HEK293 (cell line): ENCODE data around the gene DMBX1.

ENCODE experiments used
- CTCF ChIA-PET: fragments of 350-600 bp; formaldehyde crosslinking; extraction: SDS; loops from one replicate; lab custom pipeline; 2021; ENCODE audit warnings: antibody characterized with exemption; lab: Yijun Ruan, JAX
- POLR2A ChIA-PET: fragments of 300-600 bp; formaldehyde crosslinking; extraction: SDS; loops from one replicate; lab custom pipeline; 2020; ENCODE audit warnings: antibody characterized with exemption, inconsistent platforms; lab: Yijun Ruan, JAX
- H3K27ac ChIP-seq: fragments of 200-500 bp; sonication (Bioruptor generic); 2 replicates; pipeline ENCODE4 v1.5.1; 2014; ENCODE audit warnings: low read depth, low read length, control low read depth, inconsistent platforms; ENCODE audit errors: extremely low read depth
- H3K36me3 ChIP-seq, 2 experiments: fragments of 200-500 bp in 1 of 2; sonication (Bioruptor generic) in 1 of 2; 1 replicate in 1 of 2; 2 replicates in 1 of 2; pipeline ENCODE4 v1.5.1; 2014 to 2017; ENCODE audit warnings: inconsistent platforms in 2 of 2, low read length in 2 of 2; ENCODE audit not compliant: control insufficient read depth in 2 of 2, insufficient read depth in 1 of 2
- H3K4me1 ChIP-seq: fragments of 200-500 bp; sonication (Bioruptor generic); 2 replicates; pipeline ENCODE4 v1.5.1; 2014; ENCODE audit warnings: mild to moderate bottlenecking, low read length, inconsistent platforms; ENCODE audit not compliant: control insufficient read depth, insufficient read depth
- H3K4me3 ChIP-seq: 2 replicates; pipeline ENCODE4 v1.5.1; 2011; ENCODE audit warnings: low read depth, mild to moderate bottlenecking, control low read depth, low read length, moderate library complexity
- H3K9me3 ChIP-seq: fragments of 200-500 bp; sonication (Bioruptor generic); 2 replicates; pipeline ENCODE4 v1.5.1; 2014; ENCODE audit warnings: low read depth, low read length, inconsistent platforms; ENCODE audit not compliant: control insufficient read depth, insufficient read depth
- HOXD13 ChIP-seq: sonication (generic); formaldehyde crosslinking; IDR thresholded peaks from 2 replicates; pipeline ENCODE4 v1.8.0; 2022; ENCODE audit warnings: missing genetic modification reagents, borderline replicate concordance
- KLF17 ChIP-seq: fragments of 450-650 bp; formaldehyde crosslinking; IDR thresholded peaks from 2 replicates; pipeline ENCODE4 v1.5.1; 2016; ENCODE audit warnings: missing biosample characterization, missing genetic modification characterization
- KLF7 ChIP-seq: fragments of 450-650 bp; formaldehyde crosslinking; IDR thresholded peaks from 2 replicates; pipeline ENCODE4 v1.5.1; 2016; ENCODE audit warnings: missing biosample characterization, missing genetic modification characterization, borderline replicate concordance
- PATZ1 ChIP-seq: fragments of 450-650 bp; formaldehyde crosslinking; IDR thresholded peaks from 2 replicates; pipeline ENCODE4 v1.5.1; 2016; ENCODE audit warnings: missing biosample characterization, missing genetic modification characterization
- REST ChIP-seq: fragments of 450-650 bp; formaldehyde crosslinking; IDR thresholded peaks from 2 replicates; pipeline ENCODE4 v1.5.1; 2016; ENCODE audit warnings: missing biosample characterization, missing genetic modification characterization
- SP7 ChIP-seq: fragments of 450-650 bp; formaldehyde crosslinking; IDR thresholded peaks from 2 replicates; pipeline ENCODE4 v1.5.1; 2016; ENCODE audit warnings: missing biosample characterization, missing genetic modification characterization
- ZBTB11 ChIP-seq: fragments of 450-650 bp; formaldehyde crosslinking; conservative IDR thresholded peaks from 2 replicates; pipeline ENCODE4 v1.5.1; 2016; ENCODE audit warnings: low read depth, missing biosample characterization, missing genetic modification characterization
- ZBTB8A ChIP-seq: fragments of 450-650 bp; formaldehyde crosslinking; IDR thresholded peaks from 2 replicates; pipeline ENCODE4 v1.5.1; 2016; ENCODE audit warnings: missing biosample characterization, missing genetic modification characterization
- ZNF146 ChIP-seq: fragments of 450-650 bp; formaldehyde crosslinking; IDR thresholded peaks from 2 replicates; pipeline ENCODE4 v1.5.1; 2016; ENCODE audit warnings: missing biosample characterization, missing genetic modification characterization
- ZNF324 ChIP-seq: fragments of 450-650 bp; formaldehyde crosslinking; IDR thresholded peaks from 2 replicates; pipeline ENCODE4 v1.5.1; 2016; ENCODE audit warnings: missing biosample characterization, missing genetic modification characterization
- ZNF350 ChIP-seq: fragments of 450-650 bp; formaldehyde crosslinking; IDR thresholded peaks from 2 replicates; pipeline ENCODE4 v1.5.0; 2017; ENCODE audit warnings: missing biosample characterization, mild to moderate bottlenecking, missing genetic modification characterization
- ZNF362 ChIP-seq: fragments of 450-650 bp; formaldehyde crosslinking; IDR thresholded peaks from 2 replicates; pipeline ENCODE4 v1.5.1; 2016; ENCODE audit warnings: missing biosample characterization, missing genetic modification characterization
- ZNF549 ChIP-seq: fragments of 450-650 bp; IDR thresholded peaks from 2 replicates; pipeline ENCODE4 v1.5.1; 2018; ENCODE audit warnings: missing biosample characterization, missing genetic modification characterization, mild to moderate bottlenecking, inconsistent platforms, moderate library complexity
- ZNF558 ChIP-seq: fragments of 450-650 bp; formaldehyde crosslinking; IDR thresholded peaks from 2 replicates; pipeline ENCODE4 v1.5.1; 2016; ENCODE audit warnings: missing biosample characterization, missing genetic modification characterization
- ZNF585B ChIP-seq: fragments of 450-650 bp; formaldehyde crosslinking; IDR thresholded peaks from 2 replicates; pipeline ENCODE4 v1.5.1; 2016; ENCODE audit warnings: missing biosample characterization, missing genetic modification characterization
- ZNF623 ChIP-seq: fragments of 450-650 bp; formaldehyde crosslinking; IDR thresholded peaks from 2 replicates; pipeline ENCODE4 v1.5.1; 2016; ENCODE audit warnings: missing biosample characterization, missing genetic modification characterization
- ZNF830 ChIP-seq: fragments of 450-650 bp; IDR thresholded peaks from 2 replicates; pipeline ENCODE4 v1.5.0; 2018; ENCODE audit warnings: missing biosample characterization, missing genetic modification characterization, low read depth, mild to moderate bottlenecking, moderate library complexity
- TF ChIP-seq, protein P1 (sequence below): fragments of 450-650 bp; formaldehyde crosslinking; IDR thresholded peaks from 2 replicates; pipeline ENCODE4 v1.5.1; 2016; ENCODE audit warnings: missing biosample characterization, missing genetic modification characterization
- TF ChIP-seq, protein P2 (sequence below): fragments of 450-650 bp; formaldehyde crosslinking; IDR thresholded peaks from 2 replicates; pipeline ENCODE4 v1.5.1; 2017; ENCODE audit warnings: missing biosample characterization, missing genetic modification characterization
- TF ChIP-seq, protein P3 (sequence below): fragments of 450-650 bp; formaldehyde crosslinking; IDR thresholded peaks from 2 replicates; pipeline ENCODE4 v1.5.1; 2017; ENCODE audit warnings: missing biosample characterization, missing genetic modification characterization

The DMBX1 gene

DNA sequence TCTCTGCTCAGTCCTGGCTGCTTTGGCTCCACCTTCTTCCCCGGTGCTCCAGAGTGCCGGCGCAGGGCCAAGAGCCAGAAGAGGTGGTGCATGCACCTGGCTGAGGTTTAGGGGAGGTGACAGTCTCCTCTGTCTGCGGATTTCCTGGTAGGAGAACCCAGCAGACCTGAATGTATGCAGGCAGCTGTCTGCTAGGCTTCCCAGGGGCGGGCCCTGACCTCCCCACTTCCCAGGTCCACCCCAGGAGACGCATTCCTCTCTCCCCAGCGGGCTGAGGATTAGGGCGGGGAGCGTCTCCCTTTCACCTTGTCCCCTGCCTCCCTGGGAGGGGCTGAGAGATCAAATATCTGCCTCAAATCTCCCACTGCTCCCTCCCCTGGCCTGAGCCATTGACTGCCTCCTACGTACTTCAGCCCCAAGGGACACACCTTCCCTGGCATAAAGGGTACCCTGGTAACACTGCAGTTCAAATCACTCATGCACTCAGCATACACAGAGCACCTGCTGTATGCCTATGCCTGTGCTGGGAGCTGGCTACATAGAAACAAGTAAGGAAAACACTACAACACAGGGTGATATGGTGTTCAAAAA, 27.5 kb downstream of the DMBX1 start:
- no peaks in the 10 kb centered on the region for H3K9me3 ChIP-seq
- H3K27ac ChIP-seq, result no peak overlapping the region
- no peak overlapping the region for H3K4me3 ChIP-seq
- POLR2A ChIA-PET, result no interaction called here
- H3K4me1 ChIP-seq, result no peaks in the 10 kb centered on the region; the same call in 1 of the 2 replicates
- no peaks in the 10 kb centered on the region for H3K36me3 ChIP-seq
- CTCF ChIA-PET, result interaction anchor here (0.6 to 9.0 kb wide), 6 partner anchors 34 to 203 kb away, joined by 3 to 56 read pairs (median 4); no protein-coding TSS in a partner anchor
- no peak for TF ChIP-seq HOXD13 (CRISPR knock-in tag)
- TF ChIP-seq ZNF146 (tag by site-specific recombination), result no peak
- TF ChIP-seq ZBTB11 (tag by site-specific recombination), result no peak
- TF ChIP-seq ZNF324 (tag by site-specific recombination), result no peak
- TF ChIP-seq, protein P1, sequence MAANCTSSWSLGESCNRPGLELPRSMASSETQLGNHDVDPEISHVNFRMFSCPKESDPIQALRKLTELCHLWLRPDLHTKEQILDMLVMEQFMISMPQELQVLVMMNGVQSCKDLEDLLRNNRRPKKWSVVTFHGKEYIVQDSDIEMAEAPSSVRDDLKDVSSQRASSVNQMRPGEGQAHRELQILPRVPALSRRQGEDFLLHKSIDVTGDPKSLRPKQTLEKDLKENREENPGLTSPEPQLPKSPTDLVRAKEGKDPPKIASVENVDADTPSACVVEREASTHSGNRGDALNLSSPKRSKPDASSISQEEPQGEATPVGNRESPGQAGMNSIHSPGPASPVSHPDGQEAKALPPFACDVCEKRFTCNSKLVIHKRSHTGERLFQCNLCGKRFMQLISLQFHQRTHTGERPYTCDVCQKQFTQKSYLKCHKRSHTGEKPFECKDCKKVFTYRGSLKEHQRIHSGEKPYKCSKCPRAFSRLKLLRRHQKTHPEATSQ (tag by site-specific recombination), result no peak
- peak; percentile 73 for TF ChIP-seq SP7
- TF ChIP-seq ZNF558, result no peak
- TF ChIP-seq ZBTB8A, result peak; percentile 84
- TF ChIP-seq REST (tag by site-specific recombination), result no peak
- TF ChIP-seq, protein P2, sequence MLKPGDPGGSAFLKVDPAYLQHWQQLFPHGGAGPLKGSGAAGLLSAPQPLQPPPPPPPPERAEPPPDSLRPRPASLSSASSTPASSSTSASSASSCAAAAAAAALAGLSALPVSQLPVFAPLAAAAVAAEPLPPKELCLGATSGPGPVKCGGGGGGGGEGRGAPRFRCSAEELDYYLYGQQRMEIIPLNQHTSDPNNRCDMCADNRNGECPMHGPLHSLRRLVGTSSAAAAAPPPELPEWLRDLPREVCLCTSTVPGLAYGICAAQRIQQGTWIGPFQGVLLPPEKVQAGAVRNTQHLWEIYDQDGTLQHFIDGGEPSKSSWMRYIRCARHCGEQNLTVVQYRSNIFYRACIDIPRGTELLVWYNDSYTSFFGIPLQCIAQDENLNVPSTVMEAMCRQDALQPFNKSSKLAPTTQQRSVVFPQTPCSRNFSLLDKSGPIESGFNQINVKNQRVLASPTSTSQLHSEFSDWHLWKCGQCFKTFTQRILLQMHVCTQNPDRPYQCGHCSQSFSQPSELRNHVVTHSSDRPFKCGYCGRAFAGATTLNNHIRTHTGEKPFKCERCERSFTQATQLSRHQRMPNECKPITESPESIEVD (tag by site-specific recombination), result no peak
- TF ChIP-seq ZNF362 (tag by site-specific recombination), result no peak
- TF ChIP-seq ZNF830, result no peak
- TF ChIP-seq ZNF623 (tag by site-specific recombination), result no peak
- no peak for TF ChIP-seq ZNF350 (tag by site-specific recombination)
- TF ChIP-seq ZNF585B (tag by site-specific recombination), result no peak
- TF ChIP-seq PATZ1 (tag by site-specific recombination), result peak; percentile 73
- TF ChIP-seq ZNF549 (tag by site-specific recombination), result no peak
- TF ChIP-seq KLF7 (tag by site-specific recombination), result no peak
- TF ChIP-seq, protein P3, sequence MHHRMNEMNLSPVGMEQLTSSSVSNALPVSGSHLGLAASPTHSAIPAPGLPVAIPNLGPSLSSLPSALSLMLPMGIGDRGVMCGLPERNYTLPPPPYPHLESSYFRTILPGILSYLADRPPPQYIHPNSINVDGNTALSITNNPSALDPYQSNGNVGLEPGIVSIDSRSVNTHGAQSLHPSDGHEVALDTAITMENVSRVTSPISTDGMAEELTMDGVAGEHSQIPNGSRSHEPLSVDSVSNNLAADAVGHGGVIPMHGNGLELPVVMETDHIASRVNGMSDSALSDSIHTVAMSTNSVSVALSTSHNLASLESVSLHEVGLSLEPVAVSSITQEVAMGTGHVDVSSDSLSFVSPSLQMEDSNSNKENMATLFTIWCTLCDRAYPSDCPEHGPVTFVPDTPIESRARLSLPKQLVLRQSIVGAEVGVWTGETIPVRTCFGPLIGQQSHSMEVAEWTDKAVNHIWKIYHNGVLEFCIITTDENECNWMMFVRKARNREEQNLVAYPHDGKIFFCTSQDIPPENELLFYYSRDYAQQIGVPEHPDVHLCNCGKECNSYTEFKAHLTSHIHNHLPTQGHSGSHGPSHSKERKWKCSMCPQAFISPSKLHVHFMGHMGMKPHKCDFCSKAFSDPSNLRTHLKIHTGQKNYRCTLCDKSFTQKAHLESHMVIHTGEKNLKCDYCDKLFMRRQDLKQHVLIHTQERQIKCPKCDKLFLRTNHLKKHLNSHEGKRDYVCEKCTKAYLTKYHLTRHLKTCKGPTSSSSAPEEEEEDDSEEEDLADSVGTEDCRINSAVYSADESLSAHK (tag by site-specific recombination), result no peak
- TF ChIP-seq KLF17 (tag by site-specific recombination), result peak; percentile 90
